ENCODE data around the gene AIFM3.

- TF ChIP-seq POLR2A (IDR thresholded peaks at IDR 0.05) (no peak), CTCF (IDR thresholded peaks at IDR 0.05) (no peak)
Measured at GRCh38 chr22:20945578-20945934, 21.5 kb upstream of the AIFM3 start.

All from thyroid gland (tissue), 4 donors.